Loucy (cell line): ENCODE results near the gene HOXA13.

Source experiments
- EZH2phosphoT487 ChIP-seq: fragments of 200-600 bp; IDR thresholded peaks from 2 replicates; pipeline ENCODE4 v1.6.1; 2018; ENCODE audit warnings: antibody characterized with exemption, mild to moderate bottlenecking, moderate library complexity, borderline replicate concordance
- TF ChIP-seq, protein P1 (sequence below): fragments of 200-600 bp; sonication (generic); conservative IDR thresholded peaks from 2 replicates; pipeline ENCODE4 v1.5.1; 2014; ENCODE audit warnings: mild to moderate bottlenecking, antibody characterized with exemption, low read length

DNA sequence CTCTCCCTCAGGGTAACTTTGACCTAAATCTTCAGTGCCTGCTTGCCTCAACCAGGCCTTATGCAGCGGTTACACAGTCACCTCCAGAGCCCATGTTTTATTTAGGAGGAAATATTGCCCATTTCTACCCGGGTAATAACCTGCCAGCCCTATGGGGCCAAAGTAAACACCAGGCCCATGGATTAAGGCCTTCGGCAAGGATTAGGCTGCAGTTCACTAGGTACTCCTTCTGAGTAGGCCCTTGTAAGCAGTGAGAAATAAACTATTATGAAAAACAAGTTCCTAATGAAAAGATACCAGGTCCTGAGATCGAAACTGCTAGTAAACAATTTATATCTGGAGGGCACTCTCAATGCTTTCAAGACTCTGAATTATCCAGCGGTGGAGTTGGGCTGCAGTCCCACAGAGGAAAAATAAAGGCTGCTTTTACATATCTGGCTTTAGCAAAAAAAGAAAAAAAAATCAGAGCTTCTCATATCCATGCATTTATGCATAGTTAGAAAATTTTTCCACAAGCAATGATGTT is 22.0 kb downstream of the HOXA13 start:
- TF ChIP-seq, protein P1, sequence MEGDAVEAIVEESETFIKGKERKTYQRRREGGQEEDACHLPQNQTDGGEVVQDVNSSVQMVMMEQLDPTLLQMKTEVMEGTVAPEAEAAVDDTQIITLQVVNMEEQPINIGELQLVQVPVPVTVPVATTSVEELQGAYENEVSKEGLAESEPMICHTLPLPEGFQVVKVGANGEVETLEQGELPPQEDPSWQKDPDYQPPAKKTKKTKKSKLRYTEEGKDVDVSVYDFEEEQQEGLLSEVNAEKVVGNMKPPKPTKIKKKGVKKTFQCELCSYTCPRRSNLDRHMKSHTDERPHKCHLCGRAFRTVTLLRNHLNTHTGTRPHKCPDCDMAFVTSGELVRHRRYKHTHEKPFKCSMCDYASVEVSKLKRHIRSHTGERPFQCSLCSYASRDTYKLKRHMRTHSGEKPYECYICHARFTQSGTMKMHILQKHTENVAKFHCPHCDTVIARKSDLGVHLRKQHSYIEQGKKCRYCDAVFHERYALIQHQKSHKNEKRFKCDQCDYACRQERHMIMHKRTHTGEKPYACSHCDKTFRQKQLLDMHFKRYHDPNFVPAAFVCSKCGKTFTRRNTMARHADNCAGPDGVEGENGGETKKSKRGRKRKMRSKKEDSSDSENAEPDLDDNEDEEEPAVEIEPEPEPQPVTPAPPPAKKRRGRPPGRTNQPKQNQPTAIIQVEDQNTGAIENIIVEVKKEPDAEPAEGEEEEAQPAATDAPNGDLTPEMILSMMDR, result no peak
- no peak for TF ChIP-seq EZH2phosphoT487
